G401.6 (cell line): ENCODE data around the gene SSC4D.

ENCODE experiments used
- FAIRE-seq: peaks from 2 replicates; lab custom pipeline; 2012; peaks lifted over from hg19 to GRCh38; lab: Jason Lieb, UNC

The SSC4D gene

DNA sequence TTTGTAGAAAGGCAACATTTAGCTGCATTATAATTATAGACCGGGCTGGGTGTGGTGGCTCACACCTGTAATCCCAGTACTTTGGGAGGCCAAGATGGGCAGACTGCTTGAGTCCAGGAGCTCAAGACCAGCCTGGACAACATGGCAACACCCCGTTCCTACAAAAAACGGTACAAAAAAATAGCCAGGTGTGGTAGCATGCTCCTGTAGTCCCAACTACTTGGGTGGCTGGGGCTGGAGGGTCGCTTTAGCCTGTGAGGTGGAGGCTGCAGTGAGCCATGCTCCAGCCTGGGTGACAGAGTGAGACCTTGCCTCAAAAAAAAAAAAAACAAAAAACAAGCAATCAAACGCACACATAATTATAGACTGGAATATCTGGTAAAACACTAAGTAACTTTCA is 55.8 kb downstream of the SSC4D start:
- FAIRE-seq = no peak

DNA sequence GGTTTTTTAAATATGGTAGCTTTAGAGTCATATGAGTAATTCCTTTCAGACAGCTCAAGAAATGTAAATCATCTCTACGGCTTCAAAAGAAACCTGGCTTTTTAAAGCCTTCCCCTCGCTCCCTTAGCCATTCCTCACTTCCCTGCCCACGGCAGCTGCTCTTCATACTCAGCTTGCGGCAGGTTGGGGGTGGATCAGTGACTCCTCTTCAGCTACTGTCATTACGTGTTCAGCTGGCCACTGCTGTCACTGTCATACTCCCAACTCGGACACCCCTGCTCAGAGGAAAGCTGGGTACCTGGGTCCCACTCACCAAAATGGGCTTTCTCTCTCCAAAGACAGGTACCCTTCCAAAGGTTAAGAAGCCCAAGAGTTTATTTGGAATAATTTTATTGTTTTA is 57.3 kb downstream of the SSC4D start:
- FAIRE-seq = no peak

GRCh38 chr7:76351372-76351771 is 58.1 kb downstream of the SSC4D start:
- FAIRE-seq = no peak

DNA sequence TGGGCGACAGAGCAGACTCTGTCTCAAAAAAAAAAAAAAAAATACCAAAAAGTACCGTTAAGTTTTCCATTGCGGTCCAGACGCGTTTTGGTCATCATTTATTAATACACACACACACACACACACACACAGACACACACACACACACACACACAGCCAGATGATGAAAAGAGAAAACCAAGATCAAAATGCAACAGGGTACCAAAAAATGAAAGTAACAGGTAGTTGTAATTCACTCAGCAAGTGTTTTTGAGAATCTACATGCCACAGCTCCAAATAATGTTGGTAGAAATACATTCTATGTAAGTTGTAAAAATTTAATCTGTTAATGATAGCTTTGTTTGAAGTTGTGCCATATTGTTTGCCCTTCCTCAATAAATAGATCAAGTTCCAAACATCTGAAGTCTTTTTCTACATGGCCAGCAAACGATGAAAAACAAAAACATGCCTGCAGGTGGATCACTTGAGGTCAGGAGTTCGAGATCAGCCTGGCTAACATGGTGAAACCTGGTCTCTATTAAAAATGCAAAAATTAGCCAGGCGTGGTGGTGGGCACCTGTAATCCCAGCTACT is 60.1 kb downstream of the SSC4D start:
- no peak for FAIRE-seq

DNA sequence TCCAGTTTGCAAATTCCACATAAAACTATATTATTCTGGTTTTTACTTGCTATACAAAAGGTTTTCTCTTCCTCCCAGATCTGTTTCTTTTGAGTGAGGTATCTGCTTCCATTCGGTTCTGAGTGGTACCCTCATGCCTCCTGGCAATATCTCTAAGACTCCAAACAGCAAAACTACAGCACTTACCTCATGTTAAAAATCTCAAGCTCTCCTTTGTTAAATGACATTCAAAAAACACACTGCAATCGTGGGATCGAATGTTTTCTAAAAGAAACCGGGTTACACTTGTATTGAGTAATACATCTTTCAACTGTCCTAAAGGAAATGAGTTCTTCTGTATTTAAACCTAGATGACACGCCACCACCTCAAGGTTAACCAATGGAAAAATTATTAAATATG is 61.8 kb downstream of the SSC4D start:
- FAIRE-seq = no peak

DNA sequence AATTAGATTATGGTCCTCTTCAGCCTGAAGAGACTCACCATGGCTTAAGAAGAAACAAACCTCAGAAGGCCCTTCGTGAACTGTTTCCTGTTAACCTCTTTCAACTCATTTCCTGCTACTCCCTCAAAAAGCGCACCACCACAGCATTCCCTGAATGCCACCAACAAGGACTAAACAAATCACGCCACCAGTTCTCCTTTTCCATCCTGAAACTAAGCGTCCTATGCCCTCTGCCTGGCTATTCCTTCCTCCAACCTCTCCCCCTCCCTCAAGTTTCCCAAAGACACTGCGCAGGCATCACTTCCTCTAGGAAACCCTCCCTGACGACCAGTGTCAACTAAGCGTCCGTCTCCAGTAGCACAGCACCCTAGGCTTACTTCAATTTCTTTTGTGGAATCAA is 62.7 kb downstream of the SSC4D start:
- no peak for FAIRE-seq

- FAIRE-seq = no peak
Measured at GRCh38 chr7:76346097-76346496, 63.4 kb downstream of the SSC4D start.

GRCh38 chr7:76343931-76344321 is 65.6 kb downstream of the SSC4D start:
- no peak for FAIRE-seq

GRCh38 chr7:76343294-76343930 is 66.1 kb downstream of the SSC4D start:
- no peak for FAIRE-seq

GRCh38 chr7:76342222-76342621 is 67.3 kb downstream of the SSC4D start:
- FAIRE-seq = no peak

DNA sequence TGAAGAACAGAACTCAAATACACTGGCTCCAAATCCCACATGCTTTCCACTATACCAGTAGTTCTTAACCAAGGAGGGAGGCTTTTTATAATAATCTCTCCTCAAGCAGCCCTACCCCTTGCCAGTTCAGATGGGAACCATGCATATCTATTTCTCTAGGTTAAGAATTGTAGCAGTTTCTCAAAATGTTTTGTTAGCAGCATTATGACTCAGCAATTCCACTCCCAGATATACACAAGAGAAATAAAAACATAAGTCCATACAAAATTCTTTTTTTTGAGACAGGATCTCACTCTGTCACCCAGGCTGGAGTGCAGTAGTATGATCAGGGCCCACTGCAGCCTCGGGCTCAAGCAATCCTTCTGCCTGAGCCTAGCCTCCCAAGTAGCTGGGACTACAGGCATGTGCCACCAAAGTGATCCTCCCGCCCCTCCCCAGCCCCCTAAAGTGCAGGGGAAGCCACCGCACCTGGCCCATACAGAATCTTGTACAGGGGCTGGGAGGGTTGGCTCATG is 68.8 kb downstream of the SSC4D start:
- no peak for FAIRE-seq
